ENCODE results near the gene MRPL16. TPM values are rescaled to one million over a fixed set of nuclear protein-coding genes. Genes with fewer than 3 reads are reported as not detected.

Gene MRPL16
- 36.2 and 36.4 TPM in 2 replicates for total RNA-seq

GRCh38 chr11:59810189-59810910, at the start of gene MRPL16:
TSS of gene MRPL16 (minus strand) at chr11:59810778. CDS start at chr11:59810658, 120 bp downstream.

GRCh38 chr11:59845399-59845798, 34.8 kb upstream of the MRPL16 start, which contains the start of gene CBLIF:
TSS of gene CBLIF (minus strand) at chr11:59845499. CDS start at chr11:59845453, 46 bp downstream.

Other genes with a start within 250 kb of the MRPL16 start
- 35.4 and 37.6 TPM in 2 replicates for gene OSBP, start 195.0 kb downstream of the MRPL16 start, total RNA-seq
- 9.4 and 9.9 TPM in 2 replicates for gene PATL1, start 141.7 kb downstream of the MRPL16 start, total RNA-seq
- gene OR10V1, start 96.9 kb downstream of the MRPL16 start, total RNA-seq: not detected in 2 replicates
- gene STX3, start 55.4 kb downstream of the MRPL16 start, total RNA-seq: 8.7 and 10.9 TPM in 2 replicates
- gene CBLIF, start 34.7 kb upstream of the MRPL16 start, total RNA-seq: not detected in 2 replicates
- 0.83 TPM in 1 of 2 replicates, not detected in the other for gene TCN1, start 55.7 kb upstream of the MRPL16 start, total RNA-seq
- not detected in 2 replicates for gene OOSP3, start 68.0 kb upstream of the MRPL16 start, total RNA-seq
- not detected in 2 replicates for gene OOSP1, start 127.7 kb upstream of the MRPL16 start, total RNA-seq
- gene OOSP4A, start 153.3 kb upstream of the MRPL16 start, total RNA-seq: not detected in 2 replicates
- not detected in 2 replicates for gene OOSP4B, start 206.4 kb upstream of the MRPL16 start, total RNA-seq
- not detected in 2 replicates for gene OOSP2, start 229.6 kb upstream of the MRPL16 start, total RNA-seq
- not detected in 2 replicates for gene MS4A3, start 245.9 kb upstream of the MRPL16 start, total RNA-seq